Effector memory CD8-positive, alpha-beta T cell (primary cell): ENCODE results near the gene ACSL1.
A peak's percentile ranks its signal among the peaks of the same experiment; 100 is the strongest.

Experiments used
- ATAC-seq: fragments of 150-1000 bp; cut with Tn5 transposase; replicated peaks from 2 replicates; pipeline ENCODE4 v1.10.0; 2021; ENCODE audit warnings: mild to moderate bottlenecking, moderate library complexity
- DNase-seq, 3 experiments: peaks; one replicate each; pipeline ENCODE4 v3.0.0; 2021
- H3K27ac Mint-ChIP-seq, 2 donors: one replicate each; pipeline ENCODE4 v1.8.0; 2022; ENCODE audit warnings: mild to moderate bottlenecking in 2 of 2, mixed read lengths in 2 of 2, moderate library complexity in 2 of 2
- H3K27me3 Mint-ChIP-seq, 2 donors: one replicate each; pipeline ENCODE4 v1.8.0; 2022; ENCODE audit warnings: mixed read lengths in 2 of 2
- H3K36me3 Mint-ChIP-seq: one replicate; pipeline ENCODE4 v1.8.0; 2022; ENCODE audit warnings: mild to moderate bottlenecking, moderate library complexity, mixed read lengths; ENCODE audit not compliant: insufficient read depth
- H3K4me1 Mint-ChIP-seq, 2 donors: one replicate each; pipeline ENCODE4 v1.8.0; 2022; ENCODE audit warnings: low read depth in 2 of 2, mixed read lengths in 2 of 2
- H3K4me3 Mint-ChIP-seq, 2 donors: one replicate each; pipeline ENCODE4 v1.8.0; 2022; ENCODE audit warnings: mild to moderate bottlenecking in 2 of 2, mixed read lengths in 2 of 2, moderate library complexity in 2 of 2
- H3K9me3 Mint-ChIP-seq, 2 donors: one replicate each; pipeline ENCODE4 v1.8.0; 2022; ENCODE audit warnings: mixed read lengths in 2 of 2

ACSL1 gene

GRCh38 chr4:184814686-184815045, 11.1 kb downstream of the ACSL1 start:
- peaks cover 18% of the 10 kb centered on the region for H3K36me3 Mint-ChIP-seq
- peaks cover 40 to 46% of the 10 kb centered on the region in 2 donors for H3K4me1 Mint-ChIP-seq
- peak overlapping the region in 1 of 2 donors; percentile 71 for H3K27ac Mint-ChIP-seq
- no peaks in the 10 kb centered on the region for H3K9me3 Mint-ChIP-seq
- no peak for DNase-seq
- ATAC-seq = no peak
- no peaks in the 10 kb centered on the region for H3K27me3 Mint-ChIP-seq
- H3K4me3 Mint-ChIP-seq = peak overlapping the region in 1 of 2 donors; percentile 22

GRCh38 chr4:184812651-184813181, 13.1 kb downstream of the ACSL1 start:
- H3K27me3 Mint-ChIP-seq = no peaks in the 10 kb centered on the region

GRCh38 chr4:184812199-184812542, 13.6 kb downstream of the ACSL1 start:
- Mint-ChIP-seq H3K9me3 (no peaks in the 10 kb centered on the region), H3K4me3 (no peak overlapping the region), H3K36me3 (peaks cover 15% of the 10 kb centered on the region), H3K27ac (no peak overlapping the region), H3K4me1 (peaks cover 35 to 48% of the 10 kb centered on the region in 2 donors), H3K27me3 (no peaks in the 10 kb centered on the region)
- ATAC-seq = no peak
- no peak for DNase-seq

More at GRCh38 chr4:184812651-184813181, 13.1 kb downstream of the ACSL1 start:
- Mint-ChIP-seq H3K36me3 (peaks cover 15% of the 10 kb centered on the region), H3K4me1 (peaks cover 35 to 48% of the 10 kb centered on the region in 2 donors), H3K27ac (no peak overlapping the region), H3K9me3 (no peaks in the 10 kb centered on the region), H3K4me3 (no peak overlapping the region)
- no peak for DNase-seq
- ATAC-seq = no peak

- no peaks in the 10 kb centered on the region for H3K27me3 Mint-ChIP-seq
- H3K4me3 Mint-ChIP-seq = peak overlapping the region in 1 of 2 donors; percentile 59
- ATAC-seq (no peak), DNase-seq (no peak)
- peaks cover 15% of the 10 kb centered on the region for H3K36me3 Mint-ChIP-seq
- no peaks in the 10 kb centered on the region for H3K9me3 Mint-ChIP-seq
- peak overlapping the region; percentile 20 to 79 for H3K27ac Mint-ChIP-seq
- H3K4me1 Mint-ChIP-seq = peaks cover 35 to 45% of the 10 kb centered on the region in 2 donors
These were observed 14.1 kb downstream of the ACSL1 start for GRCh38 chr4:184811526-184812198.

- DNase-seq (no peak), ATAC-seq (peak; percentile 72)
- peaks cover 35 to 46% of the 10 kb centered on the region in 2 donors for H3K4me1 Mint-ChIP-seq
- no peak overlapping the region for H3K4me3 Mint-ChIP-seq
- H3K36me3 Mint-ChIP-seq = peaks cover 15% of the 10 kb centered on the region
- peak overlapping the region in 1 of 2 donors; percentile 59 for H3K27ac Mint-ChIP-seq
- H3K9me3 Mint-ChIP-seq = no peaks in the 10 kb centered on the region
- no peaks in the 10 kb centered on the region for H3K27me3 Mint-ChIP-seq
These were observed 15.0 kb downstream of the ACSL1 start for GRCh38 chr4:184810720-184811119.

- ATAC-seq = no peak
- peaks cover 15% of the 10 kb centered on the region for H3K36me3 Mint-ChIP-seq
- H3K4me3 Mint-ChIP-seq = no peak overlapping the region
- H3K27me3 Mint-ChIP-seq = no peaks in the 10 kb centered on the region
- peaks cover 26 to 43% of the 10 kb centered on the region in 2 donors for H3K4me1 Mint-ChIP-seq
- DNase-seq = no peak
- H3K9me3 Mint-ChIP-seq = no peaks in the 10 kb centered on the region
- H3K27ac Mint-ChIP-seq = no peak overlapping the region
These were observed 17.1 kb downstream of the ACSL1 start for GRCh38 chr4:184808713-184809050.

- peaks cover 26 to 43% of the 10 kb centered on the region in 2 donors for H3K4me1 Mint-ChIP-seq
- H3K36me3 Mint-ChIP-seq = peaks cover 21% of the 10 kb centered on the region
- ATAC-seq = no peak
- H3K27ac Mint-ChIP-seq = peak overlapping the region in 1 of 2 donors; percentile 57
- no peaks in the 10 kb centered on the region for H3K27me3 Mint-ChIP-seq
- H3K9me3 Mint-ChIP-seq = no peaks in the 10 kb centered on the region
- no peak for DNase-seq
- H3K4me3 Mint-ChIP-seq = no peak overlapping the region
These were observed 17.7 kb downstream of the ACSL1 start for GRCh38 chr4:184807797-184808712.

GRCh38 chr4:184807256-184807655, 18.5 kb downstream of the ACSL1 start:
- Mint-ChIP-seq H3K9me3 (no peaks in the 10 kb centered on the region), H3K27ac (no peak overlapping the region), H3K36me3 (peaks cover 19% of the 10 kb centered on the region), H3K4me1 (peaks cover 24 to 39% of the 10 kb centered on the region in 2 donors), H3K27me3 (no peaks in the 10 kb centered on the region), H3K4me3 (no peak overlapping the region)
- no peak for DNase-seq
- ATAC-seq = no peak

- H3K27ac Mint-ChIP-seq = no peak overlapping the region
- DNase-seq (no peak), ATAC-seq (no peak)
- peaks cover 24 to 36% of the 10 kb centered on the region in 2 donors for H3K4me1 Mint-ChIP-seq
- H3K9me3 Mint-ChIP-seq = no peaks in the 10 kb centered on the region
- H3K36me3 Mint-ChIP-seq = peaks cover 19% of the 10 kb centered on the region
- H3K4me3 Mint-ChIP-seq = no peak overlapping the region
- H3K27me3 Mint-ChIP-seq = no peaks in the 10 kb centered on the region
These were observed 19.1 kb downstream of the ACSL1 start for GRCh38 chr4:184806711-184807110.

GRCh38 chr4:184806229-184806550, 19.6 kb downstream of the ACSL1 start:
- ATAC-seq = no peak
- Mint-ChIP-seq H3K4me1 (peaks cover 21 to 32% of the 10 kb centered on the region in 2 donors), H3K4me3 (no peak overlapping the region), H3K27me3 (no peaks in the 10 kb centered on the region), H3K27ac (no peak overlapping the region), H3K36me3 (peaks cover 17% of the 10 kb centered on the region), H3K9me3 (no peaks in the 10 kb centered on the region)
- no peak for DNase-seq

GRCh38 chr4:184805462-184806228, 20.1 kb downstream of the ACSL1 start:
- H3K27me3 Mint-ChIP-seq = no peaks in the 10 kb centered on the region
- no peak for DNase-seq

GRCh38 chr4:184804621-184805020, 21.1 kb downstream of the ACSL1 start:
- DNase-seq = no peak
- Mint-ChIP-seq H3K4me1 (peaks cover 11 to 26% of the 10 kb centered on the region in 2 donors), H3K4me3 (no peak overlapping the region), H3K9me3 (no peaks in the 10 kb centered on the region), H3K36me3 (peaks cover 11% of the 10 kb centered on the region), H3K27me3 (no peaks in the 10 kb centered on the region), H3K27ac (no peak overlapping the region)
- no peak for ATAC-seq

More at GRCh38 chr4:184805462-184806228, 20.1 kb downstream of the ACSL1 start:
- ATAC-seq = peak; percentile 56
- H3K4me1 Mint-ChIP-seq = peaks cover 17 to 31% of the 10 kb centered on the region in 2 donors
- H3K9me3 Mint-ChIP-seq = no peaks in the 10 kb centered on the region
- no peak overlapping the region for H3K4me3 Mint-ChIP-seq
- H3K27ac Mint-ChIP-seq = peak overlapping the region in 1 of 2 donors; percentile 39
- H3K36me3 Mint-ChIP-seq = peaks cover 11% of the 10 kb centered on the region

GRCh38 chr4:184803874-184804273, 21.9 kb downstream of the ACSL1 start:
- DNase-seq (no peak), ATAC-seq (no peak)
- Mint-ChIP-seq H3K9me3 (no peaks in the 10 kb centered on the region), H3K27me3 (no peaks in the 10 kb centered on the region), H3K4me1 (peaks cover 11 to 22% of the 10 kb centered on the region in 2 donors), H3K36me3 (peaks cover 11% of the 10 kb centered on the region), H3K4me3 (no peak overlapping the region), H3K27ac (no peak overlapping the region)
